NCI-H1694 treated with DMSO at 0.1 percent for 48 hours (cell line): ENCODE measurements around the gene CDH7.
A peak's percentile ranks its signal among the peaks of the same experiment; 100 is the strongest.

Experiments
- DNase-seq: peaks from one replicate; lab custom pipeline; 2025; lab: John Stamatoyannopoulos, UW

Gene CDH7

GRCh38 chr18:65768120-65768778 is 17.4 kb downstream of the CDH7 start:
- DNase-seq, result no peak

- DNase-seq, result no peak
Measured at GRCh38 chr18:65769652-65770051, 18.8 kb downstream of the CDH7 start.

GRCh38 chr18:65786474-65786873 is 35.7 kb downstream of the CDH7 start:
- no peak for DNase-seq

GRCh38 chr18:65788373-65788772 is 37.6 kb downstream of the CDH7 start:
- DNase-seq, result peak; percentile 28

GRCh38 chr18:65790604-65791003 is 39.8 kb downstream of the CDH7 start:
- DNase-seq, result no peak

GRCh38 chr18:65791719-65792118 is 40.9 kb downstream of the CDH7 start:
- no peak for DNase-seq

GRCh38 chr18:65792456-65793074 is 41.8 kb downstream of the CDH7 start:
- DNase-seq, result no peak

- no peak for DNase-seq
Measured at GRCh38 chr18:65808759-65809158, 57.9 kb downstream of the CDH7 start.

- no peak for DNase-seq
Measured at GRCh38 chr18:65811307-65811706, 60.5 kb downstream of the CDH7 start.

- no peak for DNase-seq
Measured at GRCh38 chr18:65815506-65815905, 64.7 kb downstream of the CDH7 start.

GRCh38 chr18:65817178-65817577 is 66.4 kb downstream of the CDH7 start:
- no peak for DNase-seq

GRCh38 chr18:65821911-65822310 is 71.1 kb downstream of the CDH7 start:
- no peak for DNase-seq

GRCh38 chr18:65822826-65823225 is 72.0 kb downstream of the CDH7 start:
- DNase-seq, result no peak

GRCh38 chr18:65827444-65827843 is 76.6 kb downstream of the CDH7 start:
- no peak for DNase-seq

- DNase-seq, result no peak
Measured at GRCh38 chr18:65835881-65836280, 85.1 kb downstream of the CDH7 start.

- no peak for DNase-seq
Measured at GRCh38 chr18:65846107-65846506, 95.3 kb downstream of the CDH7 start.

- no peak for DNase-seq
Measured at GRCh38 chr18:65852273-65852672, 101.5 kb downstream of the CDH7 start.

- no peak for DNase-seq
Measured at GRCh38 chr18:65859075-65859474, 108.3 kb downstream of the CDH7 start.

GRCh38 chr18:65869527-65869926 is 118.7 kb downstream of the CDH7 start:
- DNase-seq, result no peak

GRCh38 chr18:65876310-65876709 is 125.5 kb downstream of the CDH7 start:
- DNase-seq, result no peak

- no peak for DNase-seq
Measured at GRCh38 chr18:65897292-65897691, 146.5 kb downstream of the CDH7 start.

GRCh38 chr18:65901522-65901921 is 150.7 kb downstream of the CDH7 start:
- DNase-seq, result no peak

- no peak for DNase-seq
Measured at GRCh38 chr18:65906621-65907034, 155.8 kb downstream of the CDH7 start.

GRCh38 chr18:65907281-65907680 is 156.5 kb downstream of the CDH7 start:
- no peak for DNase-seq
